SK-N-SH treated with all-trans-retinoic acid at 6 μM for 48 hours (cell line): Measurements from ENCODE around the gene CGNL1.

ENCODE experiments used
- ATAC-seq: fragments of 200-7000 bp; cut with Tn5 transposase; 3 replicates; pipeline ENCODE4 v1.9.1; 2020; ENCODE audit warnings: mild to moderate bottlenecking, moderate library complexity
- ARNTL ChIP-seq: fragments of 450-650 bp; formaldehyde crosslinking; IDR thresholded peaks from 2 replicates; pipeline ENCODE4 v1.5.0; 2020; ENCODE audit warnings: low read depth, mild to moderate bottlenecking, moderate library complexity, borderline replicate concordance
- BACH2 ChIP-seq: fragments of 250-450 bp; sonication (Bioruptor Pico); IDR thresholded peaks from 2 replicates; pipeline ENCODE4 v1.9.0; 2021; ENCODE audit warnings: mild to moderate bottlenecking, borderline replicate concordance
- CSDC2 ChIP-seq: fragments of 250-450 bp; sonication (Bioruptor Pico); IDR thresholded peaks from 2 replicates; pipeline ENCODE4 v1.5.0; 2020; ENCODE audit warnings: mild to moderate bottlenecking, moderate library complexity
- GLIS3 ChIP-seq: fragments of 250-450 bp; sonication (Bioruptor Pico); IDR thresholded peaks from 2 replicates; pipeline ENCODE4 v1.5.0; 2020; ENCODE audit warnings: mild to moderate bottlenecking, moderate library complexity
- ISL1 ChIP-seq: fragments of 250-450 bp; sonication (Bioruptor Pico); IDR thresholded peaks from 2 replicates; pipeline ENCODE4 v2.1.2; 2022; ENCODE audit warnings: mild to moderate bottlenecking, moderate library complexity
- OSR1 ChIP-seq: fragments of 250-450 bp; sonication (Bioruptor Pico); IDR thresholded peaks from 2 replicates; pipeline ENCODE4 v1.8.0; 2022; ENCODE audit warnings: moderate library complexity, mild to moderate bottlenecking, inconsistent platforms
- PPARA ChIP-seq: fragments of 250-450 bp; sonication (Bioruptor Pico); IDR thresholded peaks from 2 replicates; pipeline ENCODE4 v1.5.0; 2020; ENCODE audit warnings: mild to moderate bottlenecking, borderline replicate concordance
- RARB ChIP-seq: fragments of 250-450 bp; sonication (Bioruptor Pico); IDR thresholded peaks from 2 replicates; pipeline ENCODE4 v1.8.0; 2021; ENCODE audit warnings: mild to moderate bottlenecking, moderate library complexity
- SNAI2 ChIP-seq: fragments of 250-450 bp; sonication (Bioruptor Pico); IDR thresholded peaks from 2 replicates; pipeline ENCODE4 v1.5.0; 2020; ENCODE audit warnings: mild to moderate bottlenecking, moderate library complexity
- TCF4 ChIP-seq: fragments of 250-450 bp; sonication (Bioruptor Pico); IDR thresholded peaks from 2 replicates; pipeline ENCODE4 v1.8.0; 2021; ENCODE audit warnings: mild to moderate bottlenecking, moderate library complexity, borderline replicate concordance
- TOX ChIP-seq: fragments of 250-450 bp; sonication (Bioruptor Pico); IDR thresholded peaks from 2 replicates; pipeline ENCODE4 v1.8.0; 2021; ENCODE audit warnings: mild to moderate bottlenecking, moderate library complexity, borderline replicate concordance
- ZC3H10 ChIP-seq: fragments of 250-450 bp; sonication (Bioruptor Pico); IDR thresholded peaks from 2 replicates; pipeline ENCODE4 v1.5.1; 2021; ENCODE audit warnings: mild to moderate bottlenecking, moderate library complexity
- ZFP3 ChIP-seq: fragments of 250-450 bp; sonication (Bioruptor Pico); IDR thresholded peaks from 2 replicates; pipeline ENCODE4 v1.5.0; 2020; ENCODE audit warnings: mild to moderate bottlenecking, moderate library complexity
- ZFP30 ChIP-seq: fragments of 450-650 bp; formaldehyde crosslinking; IDR thresholded peaks from 2 replicates; pipeline ENCODE4 v1.5.0; 2022; ENCODE audit warnings: mild to moderate bottlenecking, moderate library complexity
- ZNF565 ChIP-seq: fragments of 450-650 bp; formaldehyde crosslinking; conservative IDR thresholded peaks from 2 replicates; pipeline ENCODE4 v1.5.0; 2020; ENCODE audit warnings: low read depth, mild to moderate bottlenecking, moderate library complexity
- ZNF70 ChIP-seq: fragments of 450-650 bp; formaldehyde crosslinking; IDR thresholded peaks from 2 replicates; pipeline ENCODE4 v1.5.0; 2020; ENCODE audit warnings: mild to moderate bottlenecking, moderate library complexity
- ZNF8 ChIP-seq: fragments of 450-650 bp; formaldehyde crosslinking; IDR thresholded peaks from 2 replicates; pipeline ENCODE4 v1.5.0; 2020; ENCODE audit warnings: mild to moderate bottlenecking, moderate library complexity
- TF ChIP-seq, protein P1 (sequence below): fragments of 250-450 bp; sonication (Bioruptor Pico); IDR thresholded peaks from 2 replicates; pipeline ENCODE4 v1.5.1; 2021; ENCODE audit warnings: mild to moderate bottlenecking, moderate library complexity
- TF ChIP-seq, protein P2 (sequence below): fragments of 250-450 bp; sonication (Bioruptor Pico); IDR thresholded peaks from 2 replicates; pipeline ENCODE4 v1.5.0; 2020; ENCODE audit warnings: mild to moderate bottlenecking, moderate library complexity
- TF ChIP-seq, protein P3 (sequence below): fragments of 250-450 bp; sonication (Bioruptor Pico); IDR thresholded peaks from 2 replicates; pipeline ENCODE4 v1.5.1; 2020; ENCODE audit warnings: low read depth, mild to moderate bottlenecking, moderate library complexity
- TF ChIP-seq, protein P4 (sequence below): fragments of 250-450 bp; sonication (Bioruptor Pico); IDR thresholded peaks from 2 replicates; pipeline ENCODE4 v1.8.0; 2020; ENCODE audit warnings: mild to moderate bottlenecking, moderate library complexity, borderline replicate concordance

CGNL1 gene

DNA sequence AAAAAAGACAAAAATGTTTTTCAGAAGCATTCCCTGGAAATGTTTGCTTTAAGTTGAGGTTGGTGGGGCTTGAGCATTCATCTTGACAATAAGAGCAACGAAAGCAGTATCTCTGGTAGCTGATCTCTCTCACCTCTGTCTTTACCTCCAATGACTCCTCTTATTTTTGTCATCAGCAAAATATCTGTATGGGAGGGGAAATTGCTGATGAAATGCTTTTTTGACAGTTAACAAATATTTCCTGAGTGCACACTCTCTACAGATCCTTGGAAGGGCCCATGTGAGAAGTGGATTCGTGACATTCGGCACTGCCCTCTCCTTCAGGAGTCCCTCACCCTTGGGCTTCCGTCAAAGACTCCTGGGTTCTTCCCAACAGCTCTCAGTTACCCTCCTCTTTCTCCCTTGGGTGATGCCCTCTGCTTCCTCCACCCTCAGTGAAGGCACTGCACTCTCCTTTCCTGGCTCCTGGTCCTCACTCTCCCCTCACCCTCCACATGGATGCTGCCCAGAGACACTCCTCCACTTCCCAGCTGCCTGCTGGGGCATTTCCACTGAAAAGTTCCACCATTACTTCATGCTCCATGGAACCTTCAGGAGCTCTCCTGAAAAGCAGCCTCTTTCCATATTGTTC is 2.9 kb upstream of the CGNL1 start:
- ATAC-seq = no peak
- no peak for TF ChIP-seq ZC3H10
- TF ChIP-seq, protein P1, sequence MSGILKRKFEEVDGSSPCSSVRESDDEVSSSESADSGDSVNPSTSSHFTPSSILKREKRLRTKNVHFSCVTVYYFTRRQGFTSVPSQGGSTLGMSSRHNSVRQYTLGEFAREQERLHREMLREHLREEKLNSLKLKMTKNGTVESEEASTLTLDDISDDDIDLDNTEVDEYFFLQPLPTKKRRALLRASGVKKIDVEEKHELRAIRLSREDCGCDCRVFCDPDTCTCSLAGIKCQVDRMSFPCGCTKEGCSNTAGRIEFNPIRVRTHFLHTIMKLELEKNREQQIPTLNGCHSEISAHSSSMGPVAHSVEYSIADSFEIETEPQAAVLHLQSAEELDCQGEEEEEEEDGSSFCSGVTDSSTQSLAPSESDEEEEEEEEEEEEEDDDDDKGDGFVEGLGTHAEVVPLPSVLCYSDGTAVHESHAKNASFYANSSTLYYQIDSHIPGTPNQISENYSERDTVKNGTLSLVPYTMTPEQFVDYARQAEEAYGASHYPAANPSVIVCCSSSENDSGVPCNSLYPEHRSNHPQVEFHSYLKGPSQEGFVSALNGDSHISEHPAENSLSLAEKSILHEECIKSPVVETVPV = no peak
- TF ChIP-seq, all 23 proteins: peak for 0

DNA sequence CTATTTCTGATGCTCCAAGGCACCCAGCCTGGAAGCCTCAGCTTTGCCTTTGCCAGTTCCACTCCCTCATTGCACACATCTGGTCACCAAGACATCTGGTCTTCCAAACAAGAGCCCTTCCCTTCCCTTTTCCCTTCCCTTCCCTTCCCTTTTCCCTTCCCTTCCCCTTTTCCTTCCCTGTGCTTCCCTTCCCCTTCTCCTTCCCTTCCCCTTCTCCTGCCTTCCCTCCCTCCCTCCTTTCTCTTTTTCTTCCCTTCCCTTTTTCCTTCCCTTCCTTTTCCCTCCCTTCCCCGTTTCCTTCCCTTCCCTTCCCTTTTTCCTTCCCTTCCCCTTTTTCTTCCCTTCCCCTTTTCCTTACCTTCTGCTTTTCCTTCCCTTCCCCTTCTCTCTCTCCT is 2.4 kb upstream of the CGNL1 start:
- TF ChIP-seq SNAI2 (CRISPR knock-in tag) (no peak), CSDC2 (CRISPR knock-in tag) (no peak), ZNF565 (CRISPR knock-in tag) (no peak), TOX (CRISPR knock-in tag) (no peak), ZFP30 (CRISPR knock-in tag) (no peak), ZNF8 (CRISPR knock-in tag) (no peak), RARB (no peak), OSR1 (no peak), BACH2 (CRISPR knock-in tag) (no peak), ZNF70 (CRISPR knock-in tag) (no peak), PPARA (CRISPR knock-in tag) (no peak), ZFP3 (no peak), ISL1 (CRISPR knock-in tag) (no peak), ARNTL (CRISPR knock-in tag) (no peak), GLIS3 (no peak), TCF4 (CRISPR knock-in tag) (no peak)
- TF ChIP-seq, protein P1 = no peak
- TF ChIP-seq, protein P2, sequence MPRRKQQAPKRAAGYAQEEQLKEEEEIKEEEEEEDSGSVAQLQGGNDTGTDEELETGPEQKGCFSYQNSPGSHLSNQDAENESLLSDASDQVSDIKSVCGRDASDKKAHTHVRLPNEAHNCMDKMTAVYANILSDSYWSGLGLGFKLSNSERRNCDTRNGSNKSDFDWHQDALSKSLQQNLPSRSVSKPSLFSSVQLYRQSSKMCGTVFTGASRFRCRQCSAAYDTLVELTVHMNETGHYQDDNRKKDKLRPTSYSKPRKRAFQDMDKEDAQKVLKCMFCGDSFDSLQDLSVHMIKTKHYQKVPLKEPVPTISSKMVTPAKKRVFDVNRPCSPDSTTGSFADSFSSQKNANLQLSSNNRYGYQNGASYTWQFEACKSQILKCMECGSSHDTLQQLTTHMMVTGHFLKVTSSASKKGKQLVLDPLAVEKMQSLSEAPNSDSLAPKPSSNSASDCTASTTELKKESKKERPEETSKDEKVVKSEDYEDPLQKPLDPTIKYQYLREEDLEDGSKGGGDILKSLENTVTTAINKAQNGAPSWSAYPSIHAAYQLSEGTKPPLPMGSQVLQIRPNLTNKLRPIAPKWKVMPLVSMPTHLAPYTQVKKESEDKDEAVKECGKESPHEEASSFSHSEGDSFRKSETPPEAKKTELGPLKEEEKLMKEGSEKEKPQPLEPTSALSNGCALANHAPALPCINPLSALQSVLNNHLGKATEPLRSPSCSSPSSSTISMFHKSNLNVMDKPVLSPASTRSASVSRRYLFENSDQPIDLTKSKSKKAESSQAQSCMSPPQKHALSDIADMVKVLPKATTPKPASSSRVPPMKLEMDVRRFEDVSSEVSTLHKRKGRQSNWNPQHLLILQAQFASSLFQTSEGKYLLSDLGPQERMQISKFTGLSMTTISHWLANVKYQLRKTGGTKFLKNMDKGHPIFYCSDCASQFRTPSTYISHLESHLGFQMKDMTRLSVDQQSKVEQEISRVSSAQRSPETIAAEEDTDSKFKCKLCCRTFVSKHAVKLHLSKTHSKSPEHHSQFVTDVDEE (CRISPR knock-in tag) = no peak
- TF ChIP-seq, protein P3, sequence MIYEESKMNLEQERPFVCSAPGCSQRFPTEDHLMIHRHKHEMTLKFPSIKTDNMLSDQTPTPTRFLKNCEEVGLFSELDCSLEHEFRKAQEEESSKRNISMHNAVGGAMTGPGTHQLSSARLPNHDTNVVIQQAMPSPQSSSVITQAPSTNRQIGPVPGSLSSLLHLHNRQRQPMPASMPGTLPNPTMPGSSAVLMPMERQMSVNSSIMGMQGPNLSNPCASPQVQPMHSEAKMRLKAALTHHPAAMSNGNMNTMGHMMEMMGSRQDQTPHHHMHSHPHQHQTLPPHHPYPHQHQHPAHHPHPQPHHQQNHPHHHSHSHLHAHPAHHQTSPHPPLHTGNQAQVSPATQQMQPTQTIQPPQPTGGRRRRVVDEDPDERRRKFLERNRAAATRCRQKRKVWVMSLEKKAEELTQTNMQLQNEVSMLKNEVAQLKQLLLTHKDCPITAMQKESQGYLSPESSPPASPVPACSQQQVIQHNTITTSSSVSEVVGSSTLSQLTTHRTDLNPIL (CRISPR knock-in tag) = no peak
- TF ChIP-seq, protein P4, sequence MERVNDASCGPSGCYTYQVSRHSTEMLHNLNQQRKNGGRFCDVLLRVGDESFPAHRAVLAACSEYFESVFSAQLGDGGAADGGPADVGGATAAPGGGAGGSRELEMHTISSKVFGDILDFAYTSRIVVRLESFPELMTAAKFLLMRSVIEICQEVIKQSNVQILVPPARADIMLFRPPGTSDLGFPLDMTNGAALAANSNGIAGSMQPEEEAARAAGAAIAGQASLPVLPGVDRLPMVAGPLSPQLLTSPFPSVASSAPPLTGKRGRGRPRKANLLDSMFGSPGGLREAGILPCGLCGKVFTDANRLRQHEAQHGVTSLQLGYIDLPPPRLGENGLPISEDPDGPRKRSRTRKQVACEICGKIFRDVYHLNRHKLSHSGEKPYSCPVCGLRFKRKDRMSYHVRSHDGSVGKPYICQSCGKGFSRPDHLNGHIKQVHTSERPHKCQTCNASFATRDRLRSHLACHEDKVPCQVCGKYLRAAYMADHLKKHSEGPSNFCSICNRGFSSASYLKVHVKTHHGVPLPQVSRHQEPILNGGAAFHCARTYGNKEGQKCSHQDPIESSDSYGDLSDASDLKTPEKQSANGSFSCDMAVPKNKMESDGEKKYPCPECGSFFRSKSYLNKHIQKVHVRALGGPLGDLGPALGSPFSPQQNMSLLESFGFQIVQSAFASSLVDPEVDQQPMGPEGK (CRISPR knock-in tag) = no peak
- no peak for ATAC-seq

DNA sequence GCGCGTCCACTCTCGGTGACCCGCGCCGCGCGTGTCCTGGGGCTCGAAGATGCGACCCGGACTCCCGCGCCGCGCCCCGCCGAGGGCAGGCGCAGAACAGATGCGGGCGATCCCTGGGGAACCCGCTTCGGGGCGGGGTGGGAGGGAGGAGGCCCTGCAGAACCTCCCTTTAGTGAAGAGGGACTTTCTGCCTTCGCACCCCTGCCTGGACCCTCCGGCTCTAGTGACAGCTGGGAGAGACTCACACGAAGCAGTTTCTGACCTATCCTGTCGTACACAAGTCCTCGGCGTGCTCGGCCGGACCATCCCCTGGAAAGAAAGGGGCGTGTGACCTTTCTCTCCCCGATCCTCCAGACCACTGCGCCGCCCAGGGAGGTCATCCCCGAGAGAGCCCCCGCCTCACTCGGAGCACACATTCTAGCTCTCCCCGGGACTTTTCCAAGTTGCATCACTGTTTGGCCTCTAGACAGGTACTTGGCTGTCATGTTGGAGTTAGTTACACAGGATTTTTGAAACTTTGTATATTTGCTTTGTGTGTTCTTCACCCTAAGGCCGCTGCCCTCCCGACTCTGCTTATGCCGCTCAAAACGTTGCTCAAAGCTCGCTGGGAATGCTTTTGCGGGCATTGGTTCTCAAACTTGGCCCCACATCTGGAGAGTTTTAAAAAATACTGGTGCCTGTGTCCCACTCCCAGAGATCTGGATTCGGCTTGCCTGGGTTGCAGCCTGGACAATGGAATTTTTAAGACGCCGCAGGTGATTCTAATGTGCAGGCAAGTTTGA is 582 bp downstream of the CGNL1 start:
- TF ChIP-seq BACH2 (CRISPR knock-in tag) (no peak), ISL1 (CRISPR knock-in tag) (no peak), ZC3H10 (no peak), ZNF565 (CRISPR knock-in tag) (no peak), PPARA (CRISPR knock-in tag) (no peak), SNAI2 (CRISPR knock-in tag) (no peak), RARB (no peak)
- TF ChIP-seq, protein P3 (CRISPR knock-in tag) = no peak
- peak; percentile 62 for ATAC-seq
